Stimulated activated CD4-positive, alpha-beta T cell treated with anti-CD3 and anti-CD28 coated beads, Interleukin-2, amount 100 ng/mL, for 24 hours (primary cell): ENCODE data around the gene ERBB4.

Experiments used
- DNase-seq, 2 donors: peaks; one replicate each; pipeline ENCODE4 v3.0.0-alpha.2; 2020

ERBB4 gene

GRCh38 chr2:212360068-212360460 lies 178.5 kb downstream of the ERBB4 start:
- no peak for DNase-seq

GRCh38 chr2:212359425-212360067 lies 179.1 kb downstream of the ERBB4 start:
- DNase-seq = no peak

GRCh38 chr2:212357606-212358005 lies 181.0 kb downstream of the ERBB4 start:
- DNase-seq = no peak

- DNase-seq = no peak
These were observed 184.2 kb downstream of the ERBB4 start for GRCh38 chr2:212354382-212354781.

GRCh38 chr2:212348501-212348900 lies 190.1 kb downstream of the ERBB4 start:
- no peak for DNase-seq

GRCh38 chr2:212346865-212347264 lies 191.7 kb downstream of the ERBB4 start:
- DNase-seq = no peak

GRCh38 chr2:212345966-212346365 lies 192.6 kb downstream of the ERBB4 start:
- no peak for DNase-seq

GRCh38 chr2:212344131-212344530 lies 194.5 kb downstream of the ERBB4 start:
- no peak for DNase-seq

GRCh38 chr2:212343167-212343566 lies 195.4 kb downstream of the ERBB4 start:
- no peak for DNase-seq

- DNase-seq = no peak
These were observed 200.9 kb downstream of the ERBB4 start for GRCh38 chr2:212337486-212338343.

- DNase-seq = no peak
These were observed 201.6 kb downstream of the ERBB4 start for GRCh38 chr2:212337036-212337435.

GRCh38 chr2:212330263-212330662 lies 208.3 kb downstream of the ERBB4 start:
- no peak for DNase-seq

- no peak for DNase-seq
These were observed 209.7 kb downstream of the ERBB4 start for GRCh38 chr2:212328712-212329496.

- no peak for DNase-seq
These were observed 210.5 kb downstream of the ERBB4 start for GRCh38 chr2:212328136-212328535.

- no peak for DNase-seq
These were observed 211.3 kb downstream of the ERBB4 start for GRCh38 chr2:212327171-212327809.

GRCh38 chr2:212318636-212319035 lies 220.0 kb downstream of the ERBB4 start:
- DNase-seq = no peak

GRCh38 chr2:212314680-212315079 lies 223.9 kb downstream of the ERBB4 start:
- DNase-seq = no peak

- DNase-seq = no peak
These were observed 226.7 kb downstream of the ERBB4 start for GRCh38 chr2:212311807-212312404.

- no peak for DNase-seq
These were observed 238.7 kb downstream of the ERBB4 start for GRCh38 chr2:212299943-212300342.

GRCh38 chr2:212299333-212299732 lies 239.3 kb downstream of the ERBB4 start:
- no peak for DNase-seq

- DNase-seq = no peak
These were observed 243.0 kb downstream of the ERBB4 start for GRCh38 chr2:212295571-212295970.

- DNase-seq = no peak
These were observed 243.8 kb downstream of the ERBB4 start for GRCh38 chr2:212294816-212295215.

- DNase-seq = no peak
These were observed 249.3 kb downstream of the ERBB4 start for GRCh38 chr2:212289301-212289700.
